MCF 10A (cell line): ENCODE results near the gene TRERF1. TPM values are rescaled to one million over a fixed set of nuclear protein-coding genes. Genes with fewer than 3 reads are reported as not detected.

Experiments
- BruUV-seq: library from RNA; stranded (reverse); fragments of 400-500 nt; replicated peaks from 2 replicates; lab custom pipeline; 2021; lab: Mats Ljungman, UMichigan
- CTCF ChIA-PET: fragments of 300-600 bp; sonication (Branson Sonifier 250); formaldehyde crosslinking; extraction: SDS; loops from one replicate; lab custom pipeline; 2021; ENCODE audit warnings: antibody characterized with exemption, inconsistent platforms; lab: Yijun Ruan, JAX
- POLR2A ChIA-PET: fragments of 300-600, 350-650 bp; sonication (Branson Sonifier 250); formaldehyde crosslinking; extraction: SDS; loops from one replicate; lab custom pipeline; 2020; ENCODE audit warnings: antibody characterized with exemption, inconsistent platforms; lab: Yijun Ruan, JAX
- DNase-seq: peaks from one replicate; pipeline ENCODE4 v3.0.0-alpha.2; 2018; ENCODE audit not compliant: unreplicated experiment
- H3K27ac Mint-ChIP-seq: one replicate; pipeline ENCODE4 v1.8.0; 2022; ENCODE audit warnings: mild to moderate bottlenecking, low read depth, mixed read lengths; ENCODE audit not compliant: unreplicated experiment
- H3K27me3 Mint-ChIP-seq: one replicate; pipeline ENCODE4 v1.8.0; 2022; ENCODE audit warnings: mixed read lengths; ENCODE audit not compliant: insufficient read depth, unreplicated experiment
- H3K36me3 Mint-ChIP-seq: one replicate; pipeline ENCODE4 v1.8.0; 2022; ENCODE audit warnings: mild to moderate bottlenecking, moderate library complexity, mixed read lengths; ENCODE audit not compliant: insufficient read depth, unreplicated experiment
- H3K4me1 Mint-ChIP-seq: one replicate; pipeline ENCODE4 v1.8.0; 2022; ENCODE audit warnings: mixed read lengths; ENCODE audit not compliant: insufficient read depth, unreplicated experiment
- H3K4me3 Mint-ChIP-seq: one replicate; pipeline ENCODE4 v1.8.0; 2022; ENCODE audit warnings: mild to moderate bottlenecking, moderate library complexity, mixed read lengths; ENCODE audit not compliant: unreplicated experiment
- H3K9me3 Mint-ChIP-seq: one replicate; pipeline ENCODE4 v1.8.0; 2022; ENCODE audit warnings: mixed read lengths; ENCODE audit not compliant: unreplicated experiment
- CTCF ChIP-seq: fragments of 200-600 bp; IDR thresholded peaks from one replicate; pipeline ENCODE4 v1.8.0; 2022; ENCODE audit warnings: antibody characterized with exemption, mild to moderate bottlenecking; ENCODE audit not compliant: unreplicated experiment
- intact Hi-C: fragments of 100-400 bp; cut with micrococcal nuclease; formaldehyde crosslinking; loops from 2 replicates; pipeline ENCODE4 v1.14.1; 2022
- total RNA-seq: library from RNA; stranded (reverse); gene quantifications from 2 replicates; pipeline ENCODE4 v1.2.3, GENCODE V29; 2022

The TRERF1 gene
- total RNA-seq, 1 experiment from 2014 or later, result 9.4 TPM

GRCh38 chr6:42337985-42338743 lies 113.6 kb downstream of the TRERF1 start:
- H3K4me3 Mint-ChIP-seq, result peak overlapping the region; percentile 61
- peaks cover 52% of the 10 kb centered on the region for H3K4me1 Mint-ChIP-seq
- peaks cover 19% of the 10 kb centered on the region for H3K36me3 Mint-ChIP-seq
- intact Hi-C loops, result loop anchor here (1.0 to 10.0 kb wide), 3 partner anchors 65 to 113 kb away; partner anchors contain the start of gene TRERF1
- no peaks in the 10 kb centered on the region for H3K27me3 Mint-ChIP-seq
- TSS peak; percentile 22 for BruUV-seq
- H3K9me3 Mint-ChIP-seq, result no peaks in the 10 kb centered on the region
- POLR2A ChIA-PET, result interaction anchor here (0.6 to 4.8 kb wide), 16 partner anchors 11 to 245 kb away, joined by 3 to 38 read pairs (median 4); partner anchors contain the start of genes TRERF1 and UBR2
- no peak for TF ChIP-seq CTCF
- peak overlapping the region; percentile 55 for H3K27ac Mint-ChIP-seq
- CTCF ChIA-PET, result interaction anchor here (0.9 to 2.1 kb wide), 5 partner anchors 25 to 210 kb away, joined by 3 to 5 read pairs (median 5); no protein-coding TSS in a partner anchor
- DNase-seq, result peak; percentile 22

GRCh38 chr6:42336431-42336830 lies 115.3 kb downstream of the TRERF1 start:
- intact Hi-C loops, result loop anchor here (10.0 kb wide), 1 partner anchor 102 kb away; no protein-coding TSS in a partner anchor
- peaks cover 52% of the 10 kb centered on the region for H3K4me1 Mint-ChIP-seq
- no TSS peak for BruUV-seq

GRCh38 chr6:42335896-42336295 lies 115.8 kb downstream of the TRERF1 start:
- Mint-ChIP-seq H3K27me3 (no peaks in the 10 kb centered on the region), H3K27ac (no peak overlapping the region), H3K4me1 (peaks cover 52% of the 10 kb centered on the region), H3K9me3 (no peaks in the 10 kb centered on the region), H3K4me3 (no peak overlapping the region), H3K36me3 (peaks cover 18% of the 10 kb centered on the region)
- intact Hi-C loops, result loop anchor here (10.0 kb wide), 1 partner anchor 101 kb away; no protein-coding TSS in a partner anchor
- no peak for DNase-seq
- TF ChIP-seq CTCF, result no peak
- ChIA-PET POLR2A (interaction anchor here (1.5 to 4.8 kb wide), 2 partner anchors 9 to 67 kb away, joined by 5 to 38 read pairs; no protein-coding TSS in a partner anchor), CTCF (interaction anchor here (1.6 to 2.9 kb wide), 3 partner anchors 10 to 196 kb away, joined by 3 to 10 read pairs (median 5); no protein-coding TSS in a partner anchor)
- no TSS peak for BruUV-seq

More at GRCh38 chr6:42336431-42336830, 115.3 kb downstream of the TRERF1 start:
- ChIA-PET CTCF (interaction anchor here (0.6 to 2.9 kb wide), 6 partner anchors 10 to 407 kb away, joined by 3 to 10 read pairs (median 4); no protein-coding TSS in a partner anchor), POLR2A (interaction anchor here (1.5 to 4.8 kb wide), 2 partner anchors 10 to 67 kb away, joined by 5 to 38 read pairs; no protein-coding TSS in a partner anchor)
- Mint-ChIP-seq H3K9me3 (no peaks in the 10 kb centered on the region), H3K4me3 (no peak overlapping the region), H3K36me3 (peaks cover 18% of the 10 kb centered on the region), H3K27ac (no peak overlapping the region), H3K27me3 (no peaks in the 10 kb centered on the region)
- no peak for TF ChIP-seq CTCF
- no peak for DNase-seq

- Mint-ChIP-seq H3K4me1 (peaks cover 44% of the 10 kb centered on the region), H3K27ac (no peak overlapping the region), H3K4me3 (no peak overlapping the region), H3K36me3 (peaks cover 18% of the 10 kb centered on the region), H3K27me3 (no peaks in the 10 kb centered on the region), H3K9me3 (no peaks in the 10 kb centered on the region)
- no peak for DNase-seq
- ChIA-PET POLR2A (interaction anchor here (0.6 to 2.1 kb wide), 3 partner anchors 9 to 300 kb away, joined by 3 to 6 read pairs (median 4); no protein-coding TSS in a partner anchor), CTCF (interaction anchor here (0.5 to 2.9 kb wide), 3 partner anchors 9 to 213 kb away, joined by 3 to 10 read pairs (median 9); no protein-coding TSS in a partner anchor)
- TF ChIP-seq CTCF, result no peak
- intact Hi-C loops, result loop anchor here (10.0 kb wide), 1 partner anchor 100 kb away; no protein-coding TSS in a partner anchor
- no TSS peak for BruUV-seq
Measured at GRCh38 chr6:42334870-42335269, 116.9 kb downstream of the TRERF1 start.
